NCI-H2107 (cell line): ENCODE results near the gene HMGCS1.
A peak's percentile ranks its signal among the peaks of the same experiment; 100 is the strongest.
"Not testable (repeated sequence)": the region's sequence is repeated elsewhere in the genome, so short reads cannot be mapped to it uniquely, and the experiment has no call there.

ENCODE experiments used
- DNase-seq: peaks from one replicate; lab custom pipeline; 2025; lab: John Stamatoyannopoulos, UW

The HMGCS1 gene

DNA sequence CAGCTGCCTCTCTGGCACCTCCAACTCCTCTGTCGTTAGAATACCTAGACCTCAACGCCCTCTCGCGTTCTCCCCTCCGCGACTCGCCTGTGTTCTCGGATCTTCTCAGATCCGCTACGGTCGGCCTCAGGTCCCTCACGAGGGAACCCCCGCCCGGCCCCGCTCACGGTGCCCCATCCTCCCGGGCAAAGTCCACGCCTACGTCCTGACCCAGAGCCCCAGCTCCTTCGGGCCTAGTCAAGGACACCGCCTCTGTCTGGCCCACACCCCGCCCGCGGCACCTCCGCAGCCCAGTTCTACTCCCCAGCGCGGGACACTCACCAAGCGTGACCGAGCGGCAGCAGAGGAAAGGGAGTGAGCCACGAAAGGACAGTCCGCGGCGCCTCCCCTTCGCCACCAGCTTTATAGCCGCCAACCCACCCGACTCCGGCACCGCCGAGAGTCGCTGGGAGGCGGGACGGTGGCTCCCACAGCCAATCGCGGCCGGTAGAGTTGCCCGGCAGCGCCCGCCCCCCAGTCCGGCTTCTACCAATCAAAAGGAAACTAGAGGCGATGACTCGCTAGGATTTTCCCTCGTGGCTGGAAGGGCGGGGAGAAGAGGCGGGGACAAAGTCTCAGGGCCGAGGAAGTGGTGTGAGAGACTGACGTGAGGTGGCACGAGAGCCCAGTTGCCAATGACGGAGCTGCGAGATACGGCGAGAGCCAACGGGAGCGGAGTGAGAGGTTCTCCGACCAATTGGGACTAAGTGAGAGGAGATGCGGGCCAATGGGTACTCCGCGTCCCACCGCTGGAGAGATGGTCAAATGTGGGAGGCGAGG is at the start of gene HMGCS1:
HMGCS1 (minus strand) TSS at position 378 of the 819 bp plus-strand sequence. CDS start 14,447 bp downstream, outside the sequence.
- peak; percentile 99 for DNase-seq

DNA sequence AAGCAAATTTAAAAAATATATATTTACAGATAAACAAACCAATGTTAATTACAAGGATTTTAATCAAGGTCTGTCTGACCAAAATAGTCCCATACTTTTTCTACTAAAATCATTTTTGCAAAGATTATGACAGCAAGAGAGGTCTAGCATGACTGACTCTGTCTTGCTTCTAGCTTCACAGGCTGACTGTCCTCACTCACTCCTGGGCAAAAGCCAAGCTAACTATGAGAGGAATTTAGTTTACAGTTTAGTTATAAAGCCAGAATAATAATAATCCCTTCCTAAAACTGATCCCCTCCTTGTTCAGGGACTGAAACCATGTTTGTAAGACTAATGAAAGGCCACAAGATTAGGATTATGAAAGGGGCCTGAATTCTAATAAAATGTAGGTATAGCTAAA is 45.5 kb upstream of the HMGCS1 start:
- DNase-seq, result no peak

DNA sequence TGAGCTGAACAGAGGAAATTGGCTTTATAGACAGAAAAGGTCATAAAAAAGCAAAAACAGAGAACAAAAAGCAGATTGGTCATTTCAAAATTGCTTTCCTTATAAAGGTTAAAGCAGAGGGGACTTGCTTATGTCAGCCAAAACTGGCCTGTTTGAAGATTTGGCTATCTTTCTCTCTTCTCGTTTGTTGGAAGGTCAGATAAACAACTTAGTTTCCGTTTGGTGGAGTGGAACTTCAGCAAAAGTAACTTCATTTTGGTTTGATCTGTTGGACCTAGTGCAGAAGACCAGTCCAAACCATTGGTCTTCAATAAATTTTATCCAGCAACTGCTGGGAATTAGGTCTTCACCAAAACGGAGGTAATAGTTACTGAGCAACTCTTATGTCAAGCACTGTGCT is 45.1 kb upstream of the HMGCS1 start:
- no peak for DNase-seq

DNA sequence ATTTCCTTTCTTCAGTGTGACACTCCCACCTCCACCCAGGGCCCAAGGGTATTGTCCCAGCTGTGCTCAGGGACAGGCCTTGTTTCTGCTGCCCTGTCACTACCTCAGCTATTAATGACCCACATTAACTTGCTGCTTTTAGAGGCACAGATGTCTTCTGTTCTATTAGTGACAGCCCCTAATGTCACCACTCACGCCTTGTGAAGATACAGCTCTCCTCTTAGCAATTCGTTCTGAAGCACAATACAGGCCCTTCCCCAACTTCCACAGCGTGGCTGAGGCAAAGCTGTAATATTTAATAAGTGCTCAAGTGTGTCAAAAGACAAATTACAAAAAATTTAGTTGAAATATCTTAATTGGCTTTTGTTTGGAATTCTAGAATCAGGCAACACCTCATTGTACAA is 44.7 kb upstream of the HMGCS1 start:
- no peak for DNase-seq

DNA sequence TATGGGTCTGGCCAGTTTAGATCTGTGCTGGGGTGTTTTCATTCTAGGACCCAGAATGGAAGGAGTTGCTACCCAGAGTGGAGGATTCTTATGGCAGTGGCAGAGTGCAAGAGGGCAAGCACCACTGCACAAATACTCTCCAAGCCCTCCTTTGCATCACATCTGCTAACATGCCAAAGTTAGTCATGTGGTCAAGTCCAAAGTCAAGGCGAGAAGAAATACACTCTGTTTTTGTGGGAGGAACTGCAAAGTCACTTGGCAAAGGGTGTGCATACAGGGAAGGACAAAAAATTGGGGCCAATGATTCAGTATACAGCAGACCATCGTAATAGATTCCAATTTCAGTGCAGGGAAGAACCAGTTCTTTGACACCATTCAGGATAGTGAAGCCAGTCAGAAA is 43.9 kb upstream of the HMGCS1 start:
- DNase-seq, result no peak

DNA sequence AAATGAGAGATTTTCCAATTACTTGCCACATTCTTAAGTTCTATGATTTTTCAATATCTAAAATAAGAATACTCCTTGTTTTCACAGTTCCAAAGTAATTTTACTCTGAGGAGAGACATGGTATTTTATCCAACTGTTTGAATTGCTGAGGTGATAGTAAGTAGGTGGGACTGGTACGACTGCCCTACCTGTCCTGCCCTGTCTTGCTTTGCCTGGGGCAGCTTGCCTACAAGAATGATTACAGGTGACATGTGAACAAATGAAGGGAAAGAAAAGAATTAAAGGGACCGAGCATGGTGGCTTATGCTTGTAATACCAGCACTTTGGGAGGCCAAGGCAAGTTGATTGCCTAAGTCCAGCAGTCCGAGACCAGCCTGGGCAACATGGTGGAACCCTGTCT is 41.6 kb upstream of the HMGCS1 start:
- DNase-seq, result no peak

DNA sequence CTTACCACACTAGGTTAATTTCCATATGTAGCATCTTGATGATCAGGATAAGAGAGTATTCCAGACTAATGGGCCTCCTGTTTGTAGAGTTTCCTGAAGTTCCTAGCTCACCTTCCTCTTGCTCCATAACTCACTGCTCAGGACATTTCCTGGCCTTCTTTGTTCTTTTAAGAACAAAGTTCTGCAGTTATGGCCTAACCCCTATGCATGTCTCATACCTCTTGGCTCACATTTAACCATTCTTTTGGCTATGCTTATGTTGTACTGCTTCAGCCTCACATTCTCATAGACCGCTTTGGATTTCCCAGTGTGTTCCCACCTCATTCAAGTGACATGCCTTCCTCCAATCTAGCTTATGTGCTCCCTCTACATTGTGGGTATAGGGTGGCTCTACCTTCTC is 40.5 kb upstream of the HMGCS1 start:
- no peak for DNase-seq

DNA sequence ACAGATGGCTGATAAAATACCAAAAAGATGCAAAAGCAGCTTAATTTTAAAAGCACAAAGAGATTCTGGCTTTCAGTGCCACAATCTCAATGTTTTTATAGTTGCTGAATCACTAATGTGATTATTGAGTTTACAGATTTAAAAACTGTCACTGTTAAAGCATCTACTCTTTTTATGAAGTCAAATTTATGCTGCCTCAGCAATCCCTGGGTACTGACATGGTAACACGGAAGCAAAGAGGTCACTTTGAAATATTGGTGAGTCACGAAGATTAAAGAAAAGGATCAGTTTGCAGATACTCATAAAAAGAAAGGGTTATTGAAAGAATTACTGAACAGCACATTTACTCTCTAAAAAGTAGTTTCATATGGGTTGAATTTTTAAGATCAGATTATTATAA is 39.7 kb upstream of the HMGCS1 start:
- DNase-seq, result no peak

DNA sequence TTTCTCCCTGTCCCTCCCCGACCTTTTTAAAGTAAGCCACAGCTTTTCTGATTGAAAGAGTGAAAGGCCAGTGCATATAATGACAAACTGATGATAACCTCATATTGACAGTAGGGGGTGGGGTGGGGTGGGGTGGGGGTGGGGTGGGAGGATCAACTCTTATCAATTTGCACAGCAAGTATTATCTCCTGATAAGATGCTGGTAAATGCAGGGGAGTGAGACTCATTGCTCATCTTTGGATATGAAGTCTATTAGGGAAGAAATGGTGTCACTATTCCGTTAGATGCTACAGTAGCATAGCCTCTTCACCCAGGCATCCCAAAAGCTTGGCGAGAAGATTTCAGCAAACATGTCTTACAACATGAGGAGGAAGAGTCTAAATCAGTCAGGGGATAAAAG is 38.9 kb upstream of the HMGCS1 start:
- DNase-seq, result no peak

DNA sequence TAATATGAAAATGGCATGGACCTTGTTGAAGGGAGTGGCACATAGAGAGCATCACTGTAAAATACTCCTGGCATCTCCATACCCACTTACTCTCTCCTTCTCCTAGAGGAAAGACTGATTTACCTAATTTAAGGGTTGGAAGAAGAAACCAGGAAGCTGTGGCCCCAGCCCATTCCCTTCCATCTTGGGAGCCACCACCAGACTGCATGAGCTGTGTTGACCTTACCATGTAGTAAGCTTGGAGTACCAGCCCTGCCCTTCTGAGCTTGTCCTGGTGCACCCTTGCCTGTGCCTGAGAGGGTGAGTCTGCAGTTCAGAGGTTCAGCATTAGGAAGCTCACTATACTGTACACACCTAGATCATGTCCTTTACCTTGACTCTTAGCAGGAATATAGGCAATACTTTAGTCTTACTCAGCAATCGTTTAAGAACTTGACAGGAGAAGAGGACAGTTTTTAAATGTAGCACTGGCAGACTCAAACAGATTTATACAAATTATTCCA is 35.7 kb upstream of the HMGCS1 start:
- no peak for DNase-seq

DNA sequence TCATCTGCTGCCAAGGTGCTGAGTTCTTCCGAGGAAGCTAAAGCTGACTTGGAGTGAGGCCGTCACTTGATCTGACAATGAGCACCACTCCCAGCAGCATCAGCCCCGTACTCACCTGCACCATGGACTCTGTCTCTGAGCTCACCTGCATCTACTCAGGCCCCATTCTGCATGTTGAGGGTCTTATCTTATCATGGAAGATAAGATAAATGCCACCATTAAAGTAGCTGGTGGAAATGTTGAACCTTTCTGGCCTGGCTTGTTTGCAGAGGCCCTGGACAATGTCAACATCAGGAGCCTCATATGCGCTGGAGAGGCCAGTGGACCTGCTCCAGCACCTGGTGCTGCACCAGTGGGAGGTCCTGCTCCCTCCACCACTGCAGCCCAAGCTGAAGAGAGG is 35.0 kb upstream of the HMGCS1 start:
- no peak for DNase-seq

DNA sequence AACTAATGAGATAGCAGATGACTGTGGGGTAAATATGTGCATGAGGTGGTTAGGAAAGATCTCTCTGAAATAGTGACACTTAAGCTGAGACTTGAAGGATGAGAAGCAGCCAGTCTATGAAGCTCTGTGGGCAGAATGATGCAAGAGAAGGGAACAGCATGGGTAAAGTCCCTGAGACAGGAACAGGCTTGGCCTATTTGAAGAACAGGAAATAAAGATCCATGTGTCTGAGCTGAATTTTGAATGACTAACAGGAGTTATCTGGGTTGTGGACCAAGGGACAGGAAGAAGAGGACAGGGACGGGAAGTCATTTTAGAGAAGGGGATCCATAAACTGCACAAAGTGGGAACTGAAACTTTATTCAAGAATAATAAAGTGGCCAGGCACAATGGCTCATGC is 25.6 kb upstream of the HMGCS1 start:
- no peak for DNase-seq

DNA sequence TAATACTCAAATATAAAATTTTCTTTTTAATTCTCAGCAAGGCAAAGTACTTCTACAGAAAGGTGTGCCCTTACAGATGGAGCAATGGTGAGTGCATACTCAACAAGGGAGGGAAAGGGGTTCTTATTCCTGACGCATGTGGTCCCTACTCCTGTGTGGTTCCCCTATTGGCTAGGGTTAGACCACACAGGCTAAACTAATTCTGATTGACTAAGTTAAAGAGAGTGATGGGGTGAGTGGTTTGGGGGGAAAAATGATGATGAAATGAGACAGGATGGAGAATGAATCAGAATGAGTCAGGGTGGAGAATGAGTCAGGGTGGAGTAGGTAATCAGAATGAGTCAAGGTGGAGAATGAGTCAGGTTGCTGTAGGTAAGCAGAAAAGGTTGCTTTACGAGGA is 22.9 kb upstream of the HMGCS1 start:
- no peak for DNase-seq

DNA sequence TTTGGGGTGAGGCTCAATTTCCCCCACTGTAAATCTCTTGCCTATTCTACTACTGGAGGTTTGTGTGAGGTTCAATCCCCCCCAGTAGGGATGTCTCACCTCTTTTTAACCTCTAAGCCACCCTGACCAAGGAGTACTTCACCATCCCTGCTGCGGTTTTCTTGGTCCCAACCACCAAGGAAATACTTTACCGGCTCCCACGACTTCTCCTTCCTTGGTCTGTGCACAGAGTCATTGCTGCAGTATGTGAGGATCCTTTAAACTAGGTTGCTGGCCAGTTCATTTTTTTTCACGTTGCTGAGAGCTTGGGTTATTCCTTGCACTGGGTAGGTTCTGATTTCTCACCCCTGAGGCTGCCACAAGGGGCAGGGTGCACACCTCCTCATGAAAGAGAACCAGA is 22.5 kb upstream of the HMGCS1 start:
- DNase-seq, result no peak

DNA sequence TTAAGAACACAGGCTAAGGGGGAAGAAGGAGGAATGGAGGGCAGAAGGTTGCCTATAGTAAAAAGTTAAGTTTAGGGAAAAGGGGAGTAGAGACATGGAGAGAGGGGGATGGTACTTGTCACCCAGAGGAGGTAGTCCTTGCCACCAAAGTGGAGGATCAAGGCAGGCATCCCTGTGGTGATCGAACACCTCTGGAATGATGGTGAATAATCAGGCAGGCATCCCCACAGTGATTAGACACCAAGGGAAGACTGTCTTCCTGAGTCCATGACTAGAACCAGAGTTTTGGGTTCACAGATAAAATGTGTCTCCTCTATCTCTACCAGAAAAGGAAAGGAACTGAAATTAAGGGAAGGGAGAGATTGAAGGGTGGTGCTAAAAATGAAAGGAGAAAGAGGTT is 19.2 kb upstream of the HMGCS1 start:
- no peak for DNase-seq

DNA sequence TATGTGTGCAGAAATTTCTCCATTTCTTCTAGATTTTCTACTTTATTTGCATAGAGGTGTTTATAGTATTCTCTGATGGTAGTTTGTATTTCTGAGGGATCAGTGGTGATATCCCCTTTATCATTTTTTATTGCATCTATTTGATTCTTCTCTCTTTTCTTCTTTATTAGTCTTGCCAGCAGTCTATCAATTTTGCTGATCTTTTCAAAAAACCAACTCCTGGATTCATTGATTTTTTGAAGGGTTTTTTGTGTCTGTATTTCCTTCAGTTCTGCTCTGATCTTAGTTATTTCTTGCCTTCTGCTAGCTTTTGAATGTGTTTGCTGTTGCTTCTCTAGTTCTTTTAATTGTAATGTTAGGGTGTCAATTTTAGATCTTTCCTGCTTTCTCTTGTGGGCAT is 12.4 kb upstream of the HMGCS1 start:
- not testable (repeated sequence) for DNase-seq

DNA sequence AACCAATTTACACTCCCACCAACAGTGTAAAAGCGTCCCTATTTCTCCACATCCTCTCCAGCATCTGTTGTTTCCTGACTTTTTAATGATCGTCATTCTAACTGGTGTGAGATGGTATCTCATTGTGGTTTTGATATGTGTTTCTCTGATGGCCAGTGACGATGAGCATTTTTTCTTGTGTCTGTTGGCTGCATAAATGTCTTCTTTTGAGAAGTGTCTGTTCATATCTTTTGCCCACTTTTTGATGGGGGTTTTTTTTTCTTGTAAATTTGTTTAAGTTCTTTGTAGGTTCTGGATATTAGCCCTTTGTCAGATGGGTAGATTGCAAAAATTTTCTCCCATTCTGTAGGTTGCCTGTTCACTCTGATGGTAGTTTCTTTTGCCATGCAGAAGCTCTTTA is 10.3 kb upstream of the HMGCS1 start:
- DNase-seq, result not testable (repeated sequence)

DNA sequence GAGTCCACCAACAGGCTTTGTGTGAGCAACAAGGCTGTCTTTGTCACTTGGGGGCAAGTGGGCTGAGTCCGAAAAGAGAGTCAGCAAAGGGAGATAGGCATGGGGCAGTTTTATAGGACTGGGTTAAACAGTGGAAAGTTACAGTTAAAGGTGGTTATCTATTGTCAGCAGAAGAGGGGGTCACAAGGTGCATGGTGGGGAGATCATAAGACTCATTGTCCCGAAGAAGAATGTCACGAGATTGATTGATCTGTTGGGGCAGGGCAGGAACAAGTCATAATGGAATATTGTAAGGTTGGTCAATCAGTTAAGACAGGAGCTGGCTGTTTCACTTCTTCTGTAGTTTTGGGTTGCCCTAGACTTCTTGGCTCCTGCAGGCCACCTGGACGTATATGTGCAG is 7.6 kb upstream of the HMGCS1 start:
- DNase-seq, result no peak

DNA sequence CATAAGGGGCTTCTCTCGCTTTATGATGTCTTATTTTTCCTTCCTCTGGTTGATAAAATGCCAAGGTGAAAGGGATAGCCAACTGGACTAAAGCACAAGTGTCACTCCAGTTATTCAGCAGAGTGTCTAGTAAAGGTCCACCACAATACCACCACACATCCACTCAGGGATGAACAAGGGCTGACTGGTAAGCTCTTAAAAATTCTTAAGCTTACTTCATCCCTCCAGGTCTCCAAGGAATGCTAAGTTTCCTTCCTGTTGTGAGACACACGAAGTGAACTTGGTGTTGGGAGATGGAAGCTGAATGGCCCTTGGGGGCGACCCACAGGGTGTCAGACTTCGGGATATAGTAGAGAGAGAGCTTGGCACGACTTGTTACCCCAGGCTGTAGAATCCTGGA is 3.2 kb upstream of the HMGCS1 start:
- DNase-seq, result no peak

DNA sequence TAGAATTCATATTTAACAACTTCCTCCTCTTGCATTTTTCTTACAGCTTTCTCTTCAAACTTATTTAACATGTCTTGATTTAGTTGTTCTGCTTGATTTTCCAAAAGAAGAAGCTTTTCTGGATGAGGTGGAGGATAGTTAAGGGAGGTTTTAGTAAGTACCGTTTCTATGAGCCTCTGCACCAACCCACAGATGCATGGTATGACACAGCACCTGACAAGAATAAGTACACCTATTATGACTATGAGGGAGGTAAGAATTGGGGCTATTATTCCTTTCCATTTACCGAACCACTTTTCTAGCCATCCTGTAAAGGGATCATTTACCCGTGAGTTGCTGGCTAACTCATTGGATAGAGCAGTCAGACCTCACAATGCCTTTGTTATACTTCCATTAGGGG is 2.5 kb upstream of the HMGCS1 start:
- DNase-seq, result no peak

DNA sequence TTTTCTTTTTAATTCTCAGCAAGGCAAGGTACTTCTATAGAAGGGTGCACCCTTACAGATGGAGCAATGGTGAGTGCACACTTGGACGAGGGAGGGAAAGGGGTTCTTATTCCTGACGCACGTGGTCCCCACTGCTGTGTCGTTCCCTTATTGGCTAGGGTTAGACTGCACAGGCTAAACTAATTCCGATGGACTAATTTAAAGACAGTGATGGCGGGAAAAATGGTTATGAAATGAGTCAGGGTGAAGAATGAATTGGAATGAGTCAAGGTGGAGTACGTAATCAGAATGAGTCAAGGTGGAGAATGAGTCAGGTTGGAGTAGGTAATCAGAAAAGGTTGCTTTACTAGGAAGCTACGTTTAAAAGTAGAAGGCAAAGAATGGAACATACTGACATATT is 2.1 kb upstream of the HMGCS1 start:
- no peak for DNase-seq

DNA sequence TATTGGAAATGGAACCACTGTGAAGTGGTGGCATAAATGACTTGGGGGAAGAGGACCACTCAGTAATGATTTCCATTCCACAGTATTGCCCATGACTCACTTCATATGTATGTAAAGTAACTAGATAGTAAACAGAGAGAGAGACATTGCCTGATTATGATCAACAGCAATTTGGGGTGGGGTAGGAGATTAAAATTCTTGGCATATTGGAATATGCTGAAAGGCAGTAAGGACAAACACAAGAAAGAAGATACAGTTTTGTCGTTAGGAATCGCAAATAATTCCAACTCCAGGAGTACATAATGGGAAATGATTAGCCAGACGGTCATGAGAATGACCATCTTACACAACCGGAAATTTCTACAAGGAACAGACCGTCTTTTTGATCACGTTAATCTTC is 1.5 kb upstream of the HMGCS1 start:
- DNase-seq, result no peak

DNA sequence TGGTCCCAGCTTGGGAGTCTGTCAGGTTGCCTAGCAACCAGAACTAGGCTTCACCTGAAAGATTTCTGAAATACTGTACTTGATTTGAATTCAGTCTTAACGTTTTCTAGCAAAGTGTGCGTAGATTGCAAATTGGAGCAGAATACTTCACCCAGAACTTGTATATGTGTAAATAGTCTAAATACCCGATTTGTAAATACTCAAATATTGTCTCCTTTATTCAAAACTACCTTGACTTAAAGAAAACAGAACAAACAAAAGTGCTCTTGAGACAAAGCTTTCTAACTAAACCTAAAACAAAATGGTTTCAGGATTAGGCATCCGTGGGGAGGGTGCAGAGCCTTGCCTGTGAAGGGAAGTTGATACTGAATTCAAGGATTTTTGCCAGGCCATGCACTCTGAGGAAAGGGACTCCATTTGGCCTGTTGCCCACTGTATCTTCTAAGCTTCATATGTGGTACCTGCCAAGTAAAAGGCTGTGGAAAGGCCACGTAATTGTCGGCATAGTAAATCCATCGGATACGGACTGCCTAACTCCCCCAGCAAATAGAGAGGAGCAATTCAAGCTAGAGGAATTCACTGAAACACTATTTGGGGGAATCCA is 744 bp upstream of the HMGCS1 start:
- DNase-seq, result peak; percentile 38

DNA sequence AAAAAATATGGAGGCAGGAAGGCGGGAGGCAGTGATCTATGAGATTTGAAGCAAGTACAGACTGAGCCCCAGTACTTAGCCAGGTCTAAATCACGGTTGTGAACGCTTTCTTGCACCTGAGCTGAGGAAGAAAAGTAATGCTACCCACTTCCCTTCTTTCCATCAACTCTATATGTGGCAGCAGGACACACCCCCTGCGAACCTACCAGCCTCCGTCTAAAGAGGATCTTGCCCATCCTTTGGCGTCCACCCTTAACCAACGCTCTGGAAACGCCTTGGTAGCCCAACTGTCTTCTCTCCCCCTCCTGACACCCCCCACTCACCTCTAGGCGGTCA is 545 bp downstream of the HMGCS1 start:
- DNase-seq, result no peak
